ENCODE measurements around the gene CNRIP1. TPM values are rescaled to one million over a fixed set of nuclear protein-coding genes. Genes with fewer than 3 reads are reported as not detected.

CNRIP1 gene
- total RNA-seq, 3 donors from 2014 or later, result 14.9 to 63.5 (median 35.7) TPM

- DNase-seq (ENCODE audit: low spot score in 2 of 2), result no peak
- no peaks in the 10 kb centered on the region for H3K9me3 ChIP-seq
- no peak for TF ChIP-seq CTCF (IDR thresholded peaks at IDR 0.05)
- TF ChIP-seq POLR2AphosphoS5 (IDR thresholded peaks at IDR 0.05), result no peak
- TF ChIP-seq POLR2A (IDR thresholded peaks at IDR 0.05), result no peak
- peaks cover 0 to 25% of the 10 kb centered on the region in 2 donors for H3K4me1 ChIP-seq
- intact Hi-C loops (cut with DNase I; ENCODE audit: low total_unique reads), result no loop called here
- no peaks in the 10 kb centered on the region for H3K36me3 ChIP-seq
- H3K27me3 ChIP-seq, result no peaks in the 10 kb centered on the region
- peak overlapping the region; percentile 84 to 94 (median 85) for H3K4me3 ChIP-seq
- peak overlapping the region; percentile 94 to 99 for H3K27ac ChIP-seq
Measured at GRCh38 chr2:68250196-68250595, 69.6 kb downstream of the CNRIP1 start.

GRCh38 chr2:68248806-68249205, 70.9 kb downstream of the CNRIP1 start:
- Histone ChIP-seq H3K4me1 (peaks cover 0 to 22% of the 10 kb centered on the region in 2 donors), H3K9me3 (no peaks in the 10 kb centered on the region), H3K27ac (no peak overlapping the region), H3K27me3 (no peaks in the 10 kb centered on the region), H3K36me3 (no peaks in the 10 kb centered on the region), H3K4me3 (no peak overlapping the region)
- no peak for TF ChIP-seq POLR2AphosphoS5 (IDR thresholded peaks at IDR 0.05)
- TF ChIP-seq POLR2A (IDR thresholded peaks at IDR 0.05), result no peak
- no peak for TF ChIP-seq CTCF (IDR thresholded peaks at IDR 0.05)
- DNase-seq (ENCODE audit: low spot score in 2 of 2), result no peak
- intact Hi-C loops (cut with DNase I; ENCODE audit: low total_unique reads), result no loop called here

GRCh38 chr2:68248361-68248760, 71.4 kb downstream of the CNRIP1 start:
- intact Hi-C loops (cut with DNase I; ENCODE audit: low total_unique reads), result no loop called here
- Histone ChIP-seq H3K27ac (no peak overlapping the region), H3K9me3 (no peaks in the 10 kb centered on the region), H3K36me3 (no peaks in the 10 kb centered on the region), H3K4me3 (no peak overlapping the region), H3K27me3 (no peaks in the 10 kb centered on the region), H3K4me1 (peaks cover 0 to 19% of the 10 kb centered on the region in 2 donors)
- DNase-seq (ENCODE audit: low spot score in 2 of 2), result no peak
- no peak for TF ChIP-seq POLR2A (IDR thresholded peaks at IDR 0.05)
- TF ChIP-seq POLR2AphosphoS5 (IDR thresholded peaks at IDR 0.05), result no peak
- no peak for TF ChIP-seq CTCF (IDR thresholded peaks at IDR 0.05)

GRCh38 chr2:68246396-68246795, 73.4 kb downstream of the CNRIP1 start:
- Histone ChIP-seq H3K9me3 (no peaks in the 10 kb centered on the region), H3K27ac (no peak overlapping the region), H3K27me3 (no peaks in the 10 kb centered on the region), H3K36me3 (no peaks in the 10 kb centered on the region), H3K4me1 (peaks cover 0 to 19% of the 10 kb centered on the region in 2 donors), H3K4me3 (no peak overlapping the region)
- no peak for TF ChIP-seq CTCF (IDR thresholded peaks at IDR 0.05)
- TF ChIP-seq POLR2A (IDR thresholded peaks at IDR 0.05), result no peak
- TF ChIP-seq POLR2AphosphoS5 (IDR thresholded peaks at IDR 0.05), result no peak
- intact Hi-C loops (cut with DNase I; ENCODE audit: low total_unique reads), result no loop called here
- DNase-seq (ENCODE audit: low spot score in 2 of 2), result no peak

- no peak for DNase-seq (ENCODE audit: low spot score in 2 of 2)
- TF ChIP-seq POLR2AphosphoS5 (IDR thresholded peaks at IDR 0.05) (no peak), CTCF (IDR thresholded peaks at IDR 0.05) (no peak), POLR2A (IDR thresholded peaks at IDR 0.05) (no peak)
- H3K9me3 ChIP-seq, result no peaks in the 10 kb centered on the region
- no peaks in the 10 kb centered on the region for H3K36me3 ChIP-seq
- H3K27ac ChIP-seq, result no peak overlapping the region
- intact Hi-C loops (cut with DNase I; ENCODE audit: low total_unique reads), result no loop called here
- peaks cover 0 to 19% of the 10 kb centered on the region in 2 donors for H3K4me1 ChIP-seq
- H3K27me3 ChIP-seq, result no peaks in the 10 kb centered on the region
- H3K4me3 ChIP-seq, result no peak overlapping the region
Measured at GRCh38 chr2:68245672-68246071, 74.1 kb downstream of the CNRIP1 start.
